Renal cortical epithelial cell (primary cell): Measurements from ENCODE around the gene AFAP1L2. TPM values are rescaled to one million over a fixed set of nuclear protein-coding genes. Genes with fewer than 3 reads are reported as not detected.
A peak's percentile ranks its signal among the peaks of the same experiment; 100 is the strongest.

Experiments
- DNase-seq: peaks from one replicate; pipeline ENCODE4 v3.0.0-alpha.2; 2011; ENCODE audit warnings: low read depth
- total RNA-seq: library from RNA; depleted of rRNA; stranded (reverse); fragments of >200 nt; gene quantifications from 2 replicates; pipeline ENCODE4 v1.2.3, GENCODE V29; 2014

Gene AFAP1L2
- total RNA-seq, 1 donor from 2014 or later, result 71.4 TPM

DNA sequence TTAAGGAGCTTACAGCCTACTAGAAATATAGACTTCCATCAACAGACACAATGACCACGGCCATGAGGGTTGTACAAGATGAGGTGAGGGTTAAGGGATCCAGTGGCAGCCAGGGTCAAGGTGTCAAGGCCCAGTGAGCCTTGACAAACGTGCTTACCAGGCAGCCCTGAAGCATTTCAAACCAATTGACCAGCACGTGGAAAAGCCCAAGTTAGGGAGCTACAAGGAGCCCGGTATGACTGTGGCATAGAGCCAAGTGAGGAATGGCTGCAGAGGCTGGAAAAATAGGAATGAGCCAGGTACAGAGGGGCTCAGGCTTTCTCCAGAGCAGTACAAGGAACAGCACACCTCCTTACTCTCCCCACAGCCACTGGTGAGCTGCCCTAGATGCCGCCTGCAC, 12.7 kb downstream of the AFAP1L2 start:
- DNase-seq, result peak; percentile 57

DNA sequence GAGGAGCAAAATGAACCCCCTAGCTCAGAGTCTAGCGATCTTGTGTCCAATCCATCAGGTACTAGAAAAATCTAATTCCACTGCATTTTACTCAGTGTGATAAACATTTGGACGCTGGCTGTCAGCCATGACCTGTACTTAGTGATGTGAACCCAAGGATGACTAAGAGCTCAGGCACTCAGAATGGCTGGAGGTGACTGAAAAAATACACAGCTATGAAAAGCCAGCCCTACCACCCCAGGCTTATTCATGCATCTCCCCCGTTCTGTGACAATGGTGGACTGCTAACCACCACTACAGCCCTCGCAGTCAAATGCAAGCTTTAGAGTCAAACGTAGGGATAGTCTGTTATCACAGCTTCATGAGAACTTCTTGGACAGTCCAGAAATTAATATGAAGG, 14.9 kb downstream of the AFAP1L2 start:
- peak; percentile 96 for DNase-seq

DNA sequence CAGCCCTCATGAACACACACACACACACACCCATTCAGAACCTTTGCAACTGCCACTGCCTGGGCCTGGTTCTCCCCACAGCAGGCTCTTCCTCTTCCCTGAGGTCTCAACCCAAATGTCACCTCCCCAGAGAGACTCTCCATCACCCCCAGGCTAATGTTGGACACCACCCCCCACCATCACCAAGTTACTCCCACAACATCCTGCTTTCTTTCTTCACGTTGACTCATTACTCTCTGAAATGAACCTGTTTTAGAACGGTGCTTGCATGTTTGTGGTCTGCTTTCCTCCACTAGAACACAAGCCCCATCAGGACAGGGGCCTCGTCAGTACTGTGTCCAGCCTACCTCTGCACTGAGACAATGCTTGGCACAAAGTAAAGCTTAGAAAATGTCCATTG, 16.0 kb downstream of the AFAP1L2 start:
- peak; percentile 81 for DNase-seq

DNA sequence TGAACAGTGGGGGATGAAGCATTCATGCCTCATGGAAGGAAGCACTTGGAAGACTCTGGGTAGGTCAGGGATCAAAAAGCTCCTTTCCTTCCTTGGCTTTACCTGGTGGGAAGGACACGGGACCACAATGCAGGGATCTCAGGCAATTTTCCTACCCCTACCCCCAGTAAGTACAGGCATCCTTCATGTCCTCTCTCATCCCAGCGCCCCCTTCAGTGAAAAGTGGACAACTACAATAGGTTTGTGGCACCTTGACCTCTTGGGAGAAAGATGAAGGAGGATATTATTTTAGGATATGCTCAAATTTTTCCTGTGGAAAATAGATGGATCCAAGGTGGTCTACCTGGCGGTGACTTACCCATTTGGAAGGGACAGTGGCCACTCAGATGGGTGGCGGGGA, 16.5 kb downstream of the AFAP1L2 start:
- no peak for DNase-seq

DNA sequence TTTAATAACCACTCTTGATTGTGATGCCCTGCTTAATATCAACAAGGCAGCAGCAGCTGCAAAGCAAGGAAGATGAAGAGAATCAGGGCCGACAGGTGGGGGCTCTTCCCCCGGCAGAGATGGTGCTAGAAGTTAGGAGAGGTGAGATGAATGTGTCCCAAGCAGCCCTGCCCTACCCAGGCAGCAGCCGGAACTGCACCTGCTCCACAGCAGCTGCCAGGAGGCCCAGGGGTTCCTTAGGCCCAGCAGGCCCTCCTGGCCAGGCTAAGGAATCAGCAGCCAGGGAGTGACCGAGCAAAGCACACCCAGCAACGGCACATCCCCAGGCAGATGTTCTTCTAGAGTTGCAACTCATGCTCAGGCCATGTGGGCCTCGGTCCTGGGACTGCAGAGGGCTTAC, 17.9 kb downstream of the AFAP1L2 start:
- DNase-seq, result no peak

DNA sequence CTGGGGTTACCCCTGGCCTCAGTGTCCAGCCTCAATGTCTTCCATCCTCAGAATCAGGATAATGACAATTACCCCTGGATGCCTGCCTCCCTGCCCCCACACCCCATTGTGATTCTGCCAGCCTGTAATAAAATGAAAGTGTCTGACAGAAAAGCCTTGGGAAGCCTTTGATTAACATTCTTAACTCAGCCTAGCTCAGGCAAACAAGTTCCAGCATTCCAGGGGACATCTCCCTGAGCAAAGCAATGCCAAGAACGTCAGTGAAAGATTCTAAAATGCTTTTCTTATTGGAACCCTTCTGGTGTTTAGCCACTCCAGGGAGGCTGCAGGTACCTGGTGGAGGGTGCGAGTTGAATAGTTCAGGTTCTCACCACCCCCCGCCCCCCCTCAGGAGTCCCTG, 18.7 kb downstream of the AFAP1L2 start:
- no peak for DNase-seq

DNA sequence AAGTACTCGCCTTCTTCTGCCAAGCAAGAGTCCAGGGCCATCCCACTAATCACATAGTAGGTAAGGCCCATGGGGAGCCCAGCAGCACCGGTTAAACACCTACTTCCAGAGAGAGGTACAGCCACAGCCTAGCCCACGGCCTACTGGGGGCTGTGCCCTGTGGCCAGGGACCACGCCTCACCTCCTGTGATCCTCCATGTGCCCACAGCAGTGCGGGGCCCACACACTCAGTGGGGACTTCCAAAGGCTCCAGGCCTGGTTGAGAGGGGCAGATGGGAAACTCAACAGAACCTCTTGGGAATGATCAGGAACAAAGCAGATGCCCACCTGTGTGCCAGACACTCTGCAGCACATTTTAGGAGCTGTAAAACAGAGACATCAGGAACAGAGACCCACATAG, 19.7 kb downstream of the AFAP1L2 start:
- DNase-seq, result no peak

DNA sequence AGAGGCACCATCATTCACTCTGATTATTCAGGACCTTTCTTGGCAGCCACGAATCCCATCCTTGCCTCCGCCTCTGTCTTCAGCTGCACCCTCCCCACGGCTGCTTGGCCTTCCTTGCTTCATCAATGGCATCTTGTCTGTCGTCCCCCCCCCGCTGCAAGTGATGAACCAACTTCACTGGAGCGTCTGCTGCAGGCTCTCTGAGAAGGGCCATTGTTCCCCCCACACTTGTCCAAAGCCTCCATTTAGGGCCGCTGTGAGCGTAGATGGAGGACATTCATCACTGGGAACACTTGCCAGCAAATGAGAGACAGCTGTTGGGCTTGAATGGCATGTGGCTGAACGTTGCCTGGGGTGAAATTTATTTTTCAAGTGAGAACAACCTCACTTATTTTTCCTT, 20.1 kb downstream of the AFAP1L2 start:
- no peak for DNase-seq

DNA sequence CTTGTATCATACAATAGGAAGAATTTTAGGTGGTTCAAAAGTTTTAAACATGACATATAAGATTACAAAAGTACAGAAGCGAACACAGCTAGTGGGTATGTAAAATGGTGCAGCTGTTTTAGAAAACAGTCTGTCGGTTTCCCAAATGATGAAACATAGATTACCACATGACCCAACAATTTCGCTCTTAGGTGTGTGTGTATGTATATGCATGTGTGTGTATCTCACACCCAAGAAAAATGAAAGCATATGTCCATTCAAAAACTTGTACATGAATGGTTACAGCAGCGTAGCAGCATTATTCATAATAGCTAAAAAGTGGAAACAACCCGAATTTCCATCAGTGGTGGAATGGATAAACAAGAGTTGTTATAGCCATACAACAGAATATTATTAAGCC, 23.5 kb downstream of the AFAP1L2 start:
- DNase-seq, result no peak

DNA sequence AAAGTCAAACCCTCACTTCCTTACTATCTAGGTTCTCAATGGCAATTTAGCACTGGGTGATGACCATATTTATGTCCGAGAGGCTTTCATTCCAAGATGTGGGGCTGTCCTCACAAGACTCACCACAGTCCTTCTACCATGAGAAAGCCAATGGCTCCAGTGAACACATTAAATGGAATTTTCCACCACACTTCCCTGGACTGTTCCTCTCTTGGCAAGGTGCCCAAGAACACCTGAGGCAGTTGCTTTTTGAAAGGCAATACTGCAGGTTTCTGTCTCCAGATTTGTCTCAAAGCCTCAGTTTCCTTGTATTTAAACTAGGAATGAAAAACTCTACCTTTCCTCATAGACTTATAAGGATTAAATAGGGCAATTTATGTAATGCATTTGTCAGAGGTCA, 24.2 kb downstream of the AFAP1L2 start:
- DNase-seq, result no peak

DNA sequence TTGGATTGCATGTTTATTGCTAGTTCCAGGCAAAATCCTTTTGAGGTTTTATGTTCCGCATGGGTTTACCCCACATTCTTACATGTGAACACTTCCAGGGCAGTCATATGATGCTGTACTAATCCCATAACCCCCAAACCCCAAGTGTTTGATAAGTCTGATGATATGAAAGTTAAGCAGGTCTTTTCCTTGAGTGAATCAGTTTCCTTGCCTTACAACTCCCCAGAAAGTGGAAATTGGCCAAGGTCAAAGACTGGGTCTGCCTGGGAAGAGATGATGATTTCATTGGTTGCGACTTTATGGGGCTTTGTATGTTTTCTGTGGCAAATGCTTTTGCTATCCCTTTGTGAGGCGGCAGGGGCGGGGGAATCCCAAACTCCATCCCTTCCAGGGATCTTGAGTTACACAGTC, 24.7 kb downstream of the AFAP1L2 start:
- no peak for DNase-seq

DNA sequence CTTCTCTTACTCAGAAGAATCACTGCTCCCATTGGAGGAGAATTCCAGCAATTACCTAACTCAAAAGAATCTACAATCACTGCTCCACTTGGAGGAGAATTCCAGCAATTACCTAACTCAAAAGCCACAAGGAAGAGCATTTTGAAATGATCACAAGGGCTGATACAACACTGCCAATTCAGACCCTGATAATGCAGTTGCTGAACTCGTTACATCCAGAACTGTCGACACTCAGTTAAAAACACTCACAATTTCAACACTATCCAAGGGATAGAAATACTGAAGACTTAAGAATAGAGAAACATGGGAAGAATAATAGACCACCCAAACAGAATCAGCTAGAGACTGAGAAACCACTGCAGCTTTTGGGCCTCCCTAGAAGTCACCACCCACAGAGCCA, 27.8 kb downstream of the AFAP1L2 start:
- DNase-seq, result no peak

DNA sequence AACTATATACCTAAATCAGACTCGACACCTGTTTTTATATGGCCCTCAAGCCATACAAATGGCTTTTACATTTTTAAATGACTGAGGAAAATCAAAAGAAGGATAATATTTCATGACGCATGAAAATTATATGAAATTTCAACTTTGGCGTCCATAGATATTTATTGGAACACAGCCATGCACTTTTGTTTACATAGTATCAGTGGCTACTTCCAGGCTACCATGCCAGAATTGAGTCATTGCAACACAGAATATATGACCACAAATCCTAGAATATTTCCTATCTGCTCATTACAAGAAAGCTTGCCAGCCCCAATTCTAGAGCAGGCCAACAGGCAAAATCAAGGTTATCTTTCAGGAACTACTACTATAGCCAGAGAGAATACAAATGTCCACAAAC, 29.3 kb downstream of the AFAP1L2 start:
- DNase-seq, result no peak

DNA sequence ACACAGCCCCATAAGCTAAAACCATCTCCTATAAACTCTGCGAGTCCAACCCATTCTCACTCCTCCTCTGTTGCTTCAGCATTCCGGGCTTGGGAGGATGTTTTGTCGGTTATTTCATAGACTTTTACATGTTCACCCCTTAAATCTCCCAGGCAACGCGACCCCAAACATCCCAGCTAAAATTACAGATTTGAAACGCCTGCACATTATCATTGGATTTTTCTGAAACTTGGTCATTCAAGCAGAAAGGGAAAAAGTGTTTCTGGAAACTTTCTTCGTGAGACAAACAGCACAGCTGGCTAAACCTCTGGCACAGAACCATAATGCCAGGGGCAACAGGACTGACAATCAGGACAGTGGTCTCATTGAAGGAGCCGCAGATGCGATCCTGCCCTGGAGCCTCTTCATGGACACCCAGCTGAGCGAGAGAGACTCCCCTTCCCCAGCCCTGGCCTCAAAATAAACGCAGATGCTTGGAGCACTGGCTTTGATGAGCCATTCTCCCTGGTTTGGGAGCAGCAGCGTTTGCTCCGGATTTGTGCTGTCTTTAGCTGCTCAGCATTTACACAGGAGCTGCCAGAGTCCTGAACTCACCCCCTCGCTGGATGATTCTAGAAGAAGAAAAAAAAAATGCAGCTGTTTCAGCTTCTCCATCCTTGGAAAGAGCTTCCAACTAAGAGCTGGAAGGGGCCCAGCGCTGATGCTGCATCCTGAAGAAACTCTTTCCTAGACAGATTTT, 30.1 kb downstream of the AFAP1L2 start:
- DNase-seq, result no peak

DNA sequence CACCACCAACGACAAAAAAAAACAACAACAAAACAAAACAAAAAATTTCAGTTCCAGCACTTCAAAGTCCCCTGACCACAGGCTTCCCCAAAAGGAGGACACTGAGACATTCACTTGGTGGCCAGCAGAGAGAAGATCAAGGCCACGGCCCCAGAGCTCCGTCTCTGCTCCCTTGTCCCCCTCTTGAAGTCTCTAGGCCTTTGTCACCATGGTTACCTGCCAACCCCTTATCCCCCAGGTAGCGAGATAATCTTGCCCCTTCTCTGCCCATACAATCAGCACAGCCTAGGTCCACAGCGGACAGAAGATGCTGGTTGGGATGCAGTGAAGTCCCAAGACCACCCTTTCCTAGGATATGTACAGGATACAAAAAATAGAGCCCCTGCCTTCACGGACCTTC, 30.7 kb downstream of the AFAP1L2 start:
- DNase-seq, result no peak

DNA sequence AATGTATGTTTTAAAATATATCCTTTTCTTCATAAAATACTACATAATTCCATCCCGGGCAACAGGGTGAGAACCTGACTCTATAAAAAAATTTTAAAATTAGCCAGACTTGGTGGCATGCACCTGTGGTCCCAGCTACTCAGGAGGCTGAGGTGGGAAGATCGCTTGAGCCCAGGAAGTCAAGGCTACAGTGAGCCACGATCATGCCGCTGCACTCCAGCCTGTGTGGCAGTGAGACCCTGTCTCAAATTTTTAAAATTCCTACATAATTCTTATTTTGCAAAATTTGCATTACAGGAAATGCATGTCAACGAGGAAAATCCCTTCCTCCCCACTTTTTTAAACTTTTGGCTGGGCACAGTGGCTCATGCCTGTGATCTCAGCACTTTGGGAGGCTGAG, 31.3 kb downstream of the AFAP1L2 start:
- DNase-seq, result no peak

DNA sequence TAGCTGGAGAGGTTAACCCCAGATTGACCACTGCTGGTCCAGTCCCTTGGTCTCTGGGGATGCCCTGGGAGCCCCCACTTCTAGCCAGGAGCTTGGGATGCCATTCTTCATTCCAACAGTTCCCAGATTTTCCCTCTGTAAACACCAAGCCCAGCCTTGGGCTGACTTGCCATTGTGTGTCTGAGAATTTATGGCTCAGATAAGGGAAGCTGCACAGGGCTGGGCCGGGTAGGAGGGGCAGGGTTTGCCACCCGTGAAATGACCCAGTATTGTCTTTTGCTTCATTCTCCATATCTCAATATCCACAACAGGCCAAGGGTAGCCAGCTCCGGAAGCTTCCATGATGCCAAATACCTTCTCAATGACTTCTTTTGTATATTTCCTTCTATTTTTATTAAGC, 32.1 kb downstream of the AFAP1L2 start:
- no peak for DNase-seq

DNA sequence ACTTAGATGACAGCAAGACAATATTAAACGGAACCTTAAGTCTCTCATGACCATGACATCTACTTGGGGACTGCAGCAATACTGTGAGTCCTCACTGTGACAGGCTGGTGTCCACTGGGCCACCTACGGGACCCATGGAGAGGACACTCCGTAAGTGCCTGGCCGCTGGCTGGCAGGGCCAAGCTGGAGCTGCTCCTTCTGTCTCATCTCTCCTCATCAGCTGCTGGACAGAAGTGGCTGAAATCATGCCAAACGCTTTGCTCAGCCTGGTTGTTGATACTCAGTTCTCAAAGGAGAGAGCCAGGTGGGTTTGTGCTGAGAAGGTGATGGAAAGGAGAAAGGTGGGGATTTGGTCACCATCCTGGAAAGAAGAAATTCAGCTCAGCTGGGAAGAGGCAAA, 33.3 kb downstream of the AFAP1L2 start:
- DNase-seq, result no peak

DNA sequence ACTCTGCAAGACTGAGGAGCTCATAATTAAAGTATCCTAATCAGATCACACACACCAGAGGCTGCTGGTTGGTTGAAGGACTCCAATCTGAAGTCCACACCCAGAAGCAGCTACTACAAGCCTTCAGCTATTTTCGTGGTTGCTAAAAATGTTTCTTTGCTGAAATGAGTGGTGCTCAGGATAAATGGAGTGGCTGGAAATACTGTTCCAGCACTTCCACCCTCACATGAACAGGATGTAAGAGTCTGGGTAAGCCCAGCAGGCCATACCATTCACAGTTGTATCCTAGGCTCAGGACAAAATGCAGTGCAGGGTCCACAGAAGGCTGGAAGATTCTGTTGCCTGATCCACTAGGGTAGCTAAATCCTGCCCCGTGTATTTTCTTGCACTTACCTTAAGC, 34.1 kb downstream of the AFAP1L2 start:
- DNase-seq, result no peak

DNA sequence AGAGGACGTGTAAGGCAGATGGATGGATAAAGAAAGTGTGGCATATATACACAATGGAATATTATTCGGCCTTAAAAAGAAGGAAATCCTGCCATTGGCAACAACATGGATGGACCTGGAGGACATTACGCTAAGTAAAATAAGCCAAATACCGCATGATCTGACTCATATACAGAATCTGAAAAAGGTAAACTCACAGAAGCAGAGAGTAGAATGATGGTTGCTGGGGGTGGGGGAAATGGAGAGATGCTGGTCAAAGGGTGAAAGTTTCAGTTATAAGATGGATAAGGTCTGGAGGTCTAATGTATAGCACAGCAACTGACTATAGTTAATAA, 36.3 kb downstream of the AFAP1L2 start:
- no peak for DNase-seq

DNA sequence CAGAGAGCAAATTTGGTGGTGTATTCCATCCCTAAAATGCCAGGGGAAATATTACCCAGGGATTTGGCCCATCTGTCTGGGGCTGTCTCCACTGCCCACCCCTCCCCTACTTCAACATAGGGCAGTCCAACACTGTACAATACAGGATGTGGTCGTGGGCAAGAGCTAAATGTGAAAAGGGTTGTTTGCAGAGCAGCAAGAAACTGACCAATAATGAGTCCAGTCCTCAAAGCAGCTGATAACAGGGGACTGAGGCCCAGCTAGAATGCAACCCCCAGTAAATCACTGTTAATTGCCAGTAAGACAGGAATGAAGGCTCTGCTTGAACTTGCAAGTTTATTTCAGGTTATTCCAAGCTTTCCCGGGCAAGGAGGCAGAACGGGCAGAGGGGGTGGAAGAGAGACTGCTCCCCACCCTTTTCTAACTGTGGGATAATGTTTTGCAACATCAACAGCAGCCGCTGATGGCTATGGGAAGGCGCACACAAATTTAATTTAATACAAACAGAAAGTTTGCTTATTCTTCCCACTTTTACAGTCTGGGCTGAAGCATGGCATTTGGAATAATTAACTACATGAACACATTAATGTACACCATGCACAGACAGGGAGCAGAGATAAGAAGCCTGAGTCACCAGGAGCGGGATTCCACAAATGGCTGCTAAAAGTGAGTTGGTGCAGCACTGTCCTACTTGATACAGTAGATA, 36.8 kb downstream of the AFAP1L2 start:
- peak; percentile 87 for DNase-seq

DNA sequence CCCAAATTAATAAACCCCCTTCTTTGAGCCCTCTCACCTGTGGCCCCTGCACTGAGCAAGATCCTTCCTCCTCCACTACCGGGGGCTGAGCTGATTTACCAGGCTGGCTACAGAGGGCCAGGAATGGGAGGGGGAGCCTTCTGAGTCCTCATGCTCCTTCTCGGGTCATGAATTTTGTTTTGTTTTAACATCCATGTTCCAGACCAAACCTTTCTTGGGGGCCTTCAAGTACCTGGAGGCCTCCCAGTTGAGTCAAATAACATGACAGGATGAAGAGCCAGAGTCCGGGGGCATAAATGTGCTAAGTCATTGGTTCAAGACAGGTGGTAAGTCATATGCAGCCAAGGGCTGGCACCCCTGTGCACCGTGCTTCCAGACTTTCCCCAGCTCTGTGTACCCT, 39.6 kb downstream of the AFAP1L2 start:
- no peak for DNase-seq

DNA sequence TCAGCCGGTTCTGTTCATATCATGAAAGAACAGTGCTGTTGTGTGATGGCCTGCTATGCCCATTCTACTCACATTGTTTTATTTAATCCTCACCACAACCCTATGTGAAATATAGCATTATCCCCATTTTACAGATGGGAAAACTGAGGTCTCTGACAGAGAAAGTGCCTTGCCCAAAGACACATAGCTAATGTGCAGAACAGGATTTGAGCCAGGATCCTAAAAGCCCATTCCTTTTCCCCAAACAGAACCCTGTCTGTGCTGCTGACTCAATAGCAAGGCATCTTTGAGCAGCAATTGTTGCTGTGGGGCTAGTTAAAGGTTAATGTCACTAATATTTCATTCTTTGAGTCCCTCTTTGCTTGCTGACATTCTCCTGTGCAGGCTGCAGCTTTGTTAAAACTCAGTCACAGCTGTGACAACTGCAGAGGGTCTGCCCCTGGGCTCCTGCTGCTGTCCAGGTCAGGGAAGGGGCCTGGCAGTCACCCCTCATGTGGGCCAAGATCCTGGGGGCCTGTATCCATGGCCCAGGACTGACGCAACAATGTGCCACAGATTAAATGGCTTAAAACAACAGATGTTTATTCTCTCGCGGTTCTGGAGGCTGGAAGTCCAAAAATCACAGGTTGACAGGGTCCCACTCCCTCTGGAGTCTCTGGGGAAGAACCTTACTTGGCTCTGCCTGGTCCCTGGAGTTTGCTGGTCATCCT, 40.4 kb downstream of the AFAP1L2 start:
- DNase-seq, result peak; percentile 89
